ENCODE data around the gene C11orf21. TPM values are rescaled to one million over a fixed set of nuclear protein-coding genes. Genes with fewer than 3 reads are reported as not detected.

Gene C11orf21
- total and polyA plus RNA-seq, 9 of the 15 experiments (the other 6 are each of a cell fraction or from before 2014, with no cell fraction given): 0.10 to 2.6 (median 2.0) TPM

DNA sequence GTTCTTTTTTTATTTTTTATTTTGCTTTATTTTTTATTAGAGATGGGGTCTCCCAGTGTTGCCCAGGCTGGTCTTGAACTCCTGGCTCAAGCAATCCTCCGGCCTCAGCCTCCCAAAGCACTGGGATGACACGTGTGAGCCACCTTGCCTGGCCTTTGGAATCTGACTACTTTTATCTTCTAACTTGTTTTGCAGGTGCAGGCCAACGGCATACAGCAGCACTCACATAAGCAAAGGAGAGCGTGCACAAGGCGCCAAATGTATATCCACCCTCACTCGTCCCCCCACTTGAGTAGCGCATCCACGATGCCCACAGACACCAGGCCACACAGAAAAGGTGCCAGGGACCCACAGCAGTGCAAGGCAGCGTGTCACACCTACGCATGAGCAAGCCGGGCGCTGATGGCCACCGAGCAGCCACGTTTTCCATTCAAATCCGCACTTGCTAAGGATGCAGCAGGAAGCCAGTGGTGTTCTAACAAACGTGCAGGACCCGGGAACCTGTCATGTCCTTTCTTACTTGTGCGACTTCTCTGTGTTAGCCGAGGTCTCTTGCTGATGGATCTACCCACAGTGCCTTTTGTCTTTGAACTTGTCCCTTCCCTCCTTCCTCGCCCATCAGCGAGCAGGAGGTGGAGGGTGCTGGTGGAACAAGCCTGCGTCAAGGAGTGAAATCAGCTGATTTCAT lies 37.2 kb downstream of the C11orf21 start (continued):
- TF ChIP-seq, protein P1, sequence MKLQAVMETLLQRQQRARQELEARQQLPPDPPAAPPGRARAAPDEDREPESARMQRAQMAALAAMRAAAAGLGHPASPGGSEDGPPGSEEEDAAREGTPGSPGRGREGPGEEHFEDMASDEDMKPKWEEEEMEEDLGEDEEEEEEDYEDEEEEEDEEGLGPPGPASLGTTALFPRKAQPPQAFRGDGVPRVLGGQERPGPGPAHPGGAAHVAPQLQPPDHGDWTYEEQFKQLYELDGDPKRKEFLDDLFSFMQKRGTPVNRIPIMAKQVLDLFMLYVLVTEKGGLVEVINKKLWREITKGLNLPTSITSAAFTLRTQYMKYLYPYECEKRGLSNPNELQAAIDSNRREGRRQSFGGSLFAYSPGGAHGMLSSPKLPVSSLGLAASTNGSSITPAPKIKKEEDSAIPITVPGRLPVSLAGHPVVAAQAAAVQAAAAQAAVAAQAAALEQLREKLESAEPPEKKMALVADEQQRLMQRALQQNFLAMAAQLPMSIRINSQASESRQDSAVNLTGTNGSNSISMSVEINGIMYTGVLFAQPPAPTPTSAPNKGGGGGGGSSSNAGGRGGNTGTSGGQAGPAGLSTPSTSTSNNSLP (IDR thresholded peaks at IDR 0.05; ENCODE audit: borderline replicate concordance, low read depth, low read length): no peak
- TF ChIP-seq RBBP5 (IDR thresholded peaks at IDR 0.05; ENCODE audit: borderline replicate concordance, insufficient read depth, low read length, poor library complexity, severe bottlenecking) (no peak), ZNF75A (CRISPR knock-in tag; IDR thresholded peaks at IDR 0.05) (no peak), MCM2 (IDR thresholded peaks at IDR 0.05; ENCODE audit: low read depth) (no peak), OTX1 (CRISPR knock-in tag; IDR thresholded peaks at IDR 0.05) (no peak), ZNF778 (CRISPR knock-in tag; IDR thresholded peaks at IDR 0.05) (no peak), ZNF239 (CRISPR knock-in tag; IDR thresholded peaks at IDR 0.05) (no peak), KHSRP (IDR thresholded peaks at IDR 0.05) (no peak), GTF2A2 (tag; IDR thresholded peaks at IDR 0.05) (no peak), ZNF23 (CRISPR knock-in tag; IDR thresholded peaks at IDR 0.05) (no peak), PURB (CRISPR knock-in tag; IDR thresholded peaks at IDR 0.05; ENCODE audit: low read depth) (no peak)
- TF ChIP-seq, protein P2, sequence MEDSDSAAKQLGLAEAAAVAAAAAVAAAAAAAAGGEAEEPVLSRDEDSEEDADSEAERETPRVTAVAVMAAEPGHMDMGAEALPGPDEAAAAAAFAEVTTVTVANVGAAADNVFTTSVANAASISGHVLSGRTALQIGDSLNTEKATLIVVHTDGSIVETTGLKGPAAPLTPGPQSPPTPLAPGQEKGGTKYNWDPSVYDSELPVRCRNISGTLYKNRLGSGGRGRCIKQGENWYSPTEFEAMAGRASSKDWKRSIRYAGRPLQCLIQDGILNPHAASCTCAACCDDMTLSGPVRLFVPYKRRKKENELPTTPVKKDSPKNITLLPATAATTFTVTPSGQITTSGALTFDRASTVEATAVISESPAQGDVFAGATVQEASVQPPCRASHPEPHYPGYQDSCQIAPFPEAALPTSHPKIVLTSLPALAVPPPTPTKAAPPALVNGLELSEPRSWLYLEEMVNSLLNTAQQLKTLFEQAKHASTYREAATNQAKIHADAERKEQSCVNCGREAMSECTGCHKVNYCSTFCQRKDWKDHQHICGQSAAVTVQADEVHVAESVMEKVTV (CRISPR knock-in tag; IDR thresholded peaks at IDR 0.05): no peak
- TF ChIP-seq, protein P3, sequence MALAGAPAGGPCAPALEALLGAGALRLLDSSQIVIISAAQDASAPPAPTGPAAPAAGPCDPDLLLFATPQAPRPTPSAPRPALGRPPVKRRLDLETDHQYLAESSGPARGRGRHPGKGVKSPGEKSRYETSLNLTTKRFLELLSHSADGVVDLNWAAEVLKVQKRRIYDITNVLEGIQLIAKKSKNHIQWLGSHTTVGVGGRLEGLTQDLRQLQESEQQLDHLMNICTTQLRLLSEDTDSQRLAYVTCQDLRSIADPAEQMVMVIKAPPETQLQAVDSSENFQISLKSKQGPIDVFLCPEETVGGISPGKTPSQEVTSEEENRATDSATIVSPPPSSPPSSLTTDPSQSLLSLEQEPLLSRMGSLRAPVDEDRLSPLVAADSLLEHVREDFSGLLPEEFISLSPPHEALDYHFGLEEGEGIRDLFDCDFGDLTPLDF (CRISPR knock-in tag; IDR thresholded peaks at IDR 0.05): no peak
- TF ChIP-seq, protein P4, sequence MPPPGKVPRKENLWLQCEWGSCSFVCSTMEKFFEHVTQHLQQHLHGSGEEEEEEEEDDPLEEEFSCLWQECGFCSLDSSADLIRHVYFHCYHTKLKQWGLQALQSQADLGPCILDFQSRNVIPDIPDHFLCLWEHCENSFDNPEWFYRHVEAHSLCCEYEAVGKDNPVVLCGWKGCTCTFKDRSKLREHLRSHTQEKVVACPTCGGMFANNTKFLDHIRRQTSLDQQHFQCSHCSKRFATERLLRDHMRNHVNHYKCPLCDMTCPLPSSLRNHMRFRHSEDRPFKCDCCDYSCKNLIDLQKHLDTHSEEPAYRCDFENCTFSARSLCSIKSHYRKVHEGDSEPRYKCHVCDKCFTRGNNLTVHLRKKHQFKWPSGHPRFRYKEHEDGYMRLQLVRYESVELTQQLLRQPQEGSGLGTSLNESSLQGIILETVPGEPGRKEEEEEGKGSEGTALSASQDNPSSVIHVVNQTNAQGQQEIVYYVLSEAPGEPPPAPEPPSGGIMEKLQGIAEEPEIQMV (tag; conservative IDR thresholded peaks at IDR 0.05; ENCODE audit: low read depth): no peak
- TF ChIP-seq, protein P5, sequence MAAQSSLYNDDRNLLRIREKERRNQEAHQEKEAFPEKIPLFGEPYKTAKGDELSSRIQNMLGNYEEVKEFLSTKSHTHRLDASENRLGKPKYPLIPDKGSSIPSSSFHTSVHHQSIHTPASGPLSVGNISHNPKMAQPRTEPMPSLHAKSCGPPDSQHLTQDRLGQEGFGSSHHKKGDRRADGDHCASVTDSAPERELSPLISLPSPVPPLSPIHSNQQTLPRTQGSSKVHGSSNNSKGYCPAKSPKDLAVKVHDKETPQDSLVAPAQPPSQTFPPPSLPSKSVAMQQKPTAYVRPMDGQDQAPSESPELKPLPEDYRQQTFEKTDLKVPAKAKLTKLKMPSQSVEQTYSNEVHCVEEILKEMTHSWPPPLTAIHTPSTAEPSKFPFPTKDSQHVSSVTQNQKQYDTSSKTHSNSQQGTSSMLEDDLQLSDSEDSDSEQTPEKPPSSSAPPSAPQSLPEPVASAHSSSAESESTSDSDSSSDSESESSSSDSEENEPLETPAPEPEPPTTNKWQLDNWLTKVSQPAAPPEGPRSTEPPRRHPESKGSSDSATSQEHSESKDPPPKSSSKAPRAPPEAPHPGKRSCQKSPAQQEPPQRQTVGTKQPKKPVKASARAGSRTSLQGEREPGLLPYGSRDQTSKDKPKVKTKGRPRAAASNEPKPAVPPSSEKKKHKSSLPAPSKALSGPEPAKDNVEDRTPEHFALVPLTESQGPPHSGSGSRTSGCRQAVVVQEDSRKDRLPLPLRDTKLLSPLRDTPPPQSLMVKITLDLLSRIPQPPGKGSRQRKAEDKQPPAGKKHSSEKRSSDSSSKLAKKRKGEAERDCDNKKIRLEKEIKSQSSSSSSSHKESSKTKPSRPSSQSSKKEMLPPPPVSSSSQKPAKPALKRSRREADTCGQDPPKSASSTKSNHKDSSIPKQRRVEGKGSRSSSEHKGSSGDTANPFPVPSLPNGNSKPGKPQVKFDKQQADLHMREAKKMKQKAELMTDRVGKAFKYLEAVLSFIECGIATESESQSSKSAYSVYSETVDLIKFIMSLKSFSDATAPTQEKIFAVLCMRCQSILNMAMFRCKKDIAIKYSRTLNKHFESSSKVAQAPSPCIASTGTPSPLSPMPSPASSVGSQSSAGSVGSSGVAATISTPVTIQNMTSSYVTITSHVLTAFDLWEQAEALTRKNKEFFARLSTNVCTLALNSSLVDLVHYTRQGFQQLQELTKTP (IDR thresholded peaks at IDR 0.05; ENCODE audit: low read depth in 1 of 2, partially characterized antibody in 2 of 2): no peak

Data from K562 (cell line).